OCI-LY3 (cell line): ENCODE results near the gene SNX1.

Source experiments
- H2AFZ ChIP-seq: fragments of 200-600, 300-600 bp; shearing (Covaris generic); 2 replicates; pipeline ENCODE4 v1.6.0; 2014; ENCODE audit warnings: antibody characterized with exemption, low read depth, low read length
- H3K27ac ChIP-seq: fragments of 200-600, 300-600 bp; sonication (generic); 2 replicates; pipeline ENCODE4 v1.5.1; 2014; ENCODE audit warnings: mild to moderate bottlenecking, low read length, moderate library complexity, mixed read lengths
- H3K27me3 ChIP-seq: fragments of 200-600, 300-600 bp; sonication (generic); 2 replicates; pipeline ENCODE4 v1.6.1; 2014; ENCODE audit warnings: low read depth, low read length, mixed read lengths
- H3K36me3 ChIP-seq: fragments of 200-600, 300-600 bp; sonication (generic); replicated peaks from 2 replicates; pipeline ENCODE3; 2014; ENCODE audit warnings: low read depth, low read length, mixed read lengths
- H3K4me1 ChIP-seq: fragments of 300-600, 200-600 bp; sonication (generic); 2 replicates; pipeline ENCODE4 v1.6.1; 2014; ENCODE audit warnings: low read length, mixed read lengths
- H3K4me2 ChIP-seq: fragments of 200-600, 300-600 bp; sonication (generic); 2 replicates; pipeline ENCODE4 v1.6.1; 2014; ENCODE audit warnings: low read length, mixed read lengths
- H3K4me3 ChIP-seq: fragments of 300-600, 200-600 bp; sonication (generic); 2 replicates; pipeline ENCODE4 v1.5.1; 2014; ENCODE audit warnings: antibody characterized with exemption, mild to moderate bottlenecking, low read length, moderate library complexity
- H3K79me2 ChIP-seq: fragments of 300-600, 200-600 bp; shearing (Covaris generic); 2 replicates; pipeline ENCODE4 v1.6.1; 2014; ENCODE audit warnings: mild to moderate bottlenecking, low read length, mixed read lengths
- H3K9ac ChIP-seq: fragments of 300-600, 200-600 bp; shearing (Covaris generic); 2 replicates; pipeline ENCODE4 v1.6.0; 2014; ENCODE audit warnings: mild to moderate bottlenecking, low read length, moderate library complexity
- H3K9me3 ChIP-seq: fragments of 200-600, 300-600 bp; shearing (Covaris generic); 2 replicates; pipeline ENCODE4 v1.6.1; 2014; ENCODE audit warnings: low read length, mixed read lengths; ENCODE audit not compliant: insufficient read depth
- H4K20me1 ChIP-seq: fragments of 200-600, 300-600 bp; sonication (generic); 2 replicates; pipeline ENCODE4 v1.6.1; 2016; ENCODE audit warnings: low read length, mixed read lengths; ENCODE audit not compliant: insufficient read depth
- EZH2phosphoT487 ChIP-seq: fragments of 200-600 bp; shearing (Covaris generic); IDR thresholded peaks from 2 replicates; pipeline ENCODE4 v1.6.1; 2018; ENCODE audit warnings: antibody characterized with exemption, mixed run types, low read depth
- TF ChIP-seq, protein P1 (sequence below): fragments of 200-600, 300-600 bp; sonication (generic); IDR thresholded peaks from 2 replicates; pipeline ENCODE4 v1.5.1; 2014; ENCODE audit warnings: antibody characterized with exemption, low read length, low read depth

The SNX1 gene

DNA sequence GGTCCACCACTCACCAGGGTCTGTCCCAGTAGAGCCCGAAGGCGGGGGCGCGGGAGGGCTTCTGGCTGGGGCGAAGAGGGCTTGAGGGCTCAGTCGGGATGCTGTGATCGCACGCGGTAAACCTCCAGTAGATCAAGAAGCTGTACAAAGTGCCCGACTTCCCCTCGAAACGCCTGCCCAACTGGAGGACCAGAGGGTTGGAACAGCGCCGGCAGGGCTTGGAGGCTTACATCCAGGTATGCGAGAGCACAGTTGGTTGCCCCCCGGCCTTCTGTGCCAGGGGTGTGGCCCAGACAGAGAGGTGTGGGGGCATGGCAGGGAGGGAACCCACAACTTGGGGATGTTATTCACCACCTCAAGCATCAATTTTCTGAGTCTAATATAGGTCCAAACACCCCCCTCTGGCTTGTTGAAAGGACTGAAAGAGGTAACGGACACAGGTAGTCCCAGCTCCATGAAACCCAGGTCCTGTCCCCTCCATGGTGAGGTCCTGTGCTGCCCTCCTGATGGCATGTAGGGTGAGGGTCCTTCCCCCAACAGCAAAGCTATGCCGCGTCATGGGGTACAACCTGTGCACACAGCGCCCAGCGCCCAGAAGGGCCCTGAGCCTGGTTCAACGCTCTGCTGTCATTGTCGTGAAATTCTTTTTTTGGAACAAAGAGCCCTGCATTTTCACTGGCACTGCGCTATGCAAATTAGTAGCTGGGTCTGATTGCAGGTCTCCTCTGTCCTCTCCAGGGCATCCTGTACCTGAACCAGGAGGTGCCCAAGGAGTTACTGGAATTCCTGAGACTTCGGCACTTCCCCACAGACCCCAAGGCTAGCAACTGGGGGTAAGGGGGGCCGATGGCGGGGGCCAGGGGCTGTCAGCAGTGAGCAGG lies 57.0 kb downstream of the SNX1 start:
- H3K27ac ChIP-seq = peak overlapping the region; percentile 45
- peak overlapping the region; percentile 71 for H3K9ac ChIP-seq
- H3K4me1 ChIP-seq = peaks cover 35% of the 10 kb centered on the region
- H4K20me1 ChIP-seq = peaks cover 23% of the 10 kb centered on the region
- H3K36me3 ChIP-seq = peaks cover 30% of the 10 kb centered on the region
- no peaks in the 10 kb centered on the region for H3K27me3 ChIP-seq
- TF ChIP-seq, protein P1, sequence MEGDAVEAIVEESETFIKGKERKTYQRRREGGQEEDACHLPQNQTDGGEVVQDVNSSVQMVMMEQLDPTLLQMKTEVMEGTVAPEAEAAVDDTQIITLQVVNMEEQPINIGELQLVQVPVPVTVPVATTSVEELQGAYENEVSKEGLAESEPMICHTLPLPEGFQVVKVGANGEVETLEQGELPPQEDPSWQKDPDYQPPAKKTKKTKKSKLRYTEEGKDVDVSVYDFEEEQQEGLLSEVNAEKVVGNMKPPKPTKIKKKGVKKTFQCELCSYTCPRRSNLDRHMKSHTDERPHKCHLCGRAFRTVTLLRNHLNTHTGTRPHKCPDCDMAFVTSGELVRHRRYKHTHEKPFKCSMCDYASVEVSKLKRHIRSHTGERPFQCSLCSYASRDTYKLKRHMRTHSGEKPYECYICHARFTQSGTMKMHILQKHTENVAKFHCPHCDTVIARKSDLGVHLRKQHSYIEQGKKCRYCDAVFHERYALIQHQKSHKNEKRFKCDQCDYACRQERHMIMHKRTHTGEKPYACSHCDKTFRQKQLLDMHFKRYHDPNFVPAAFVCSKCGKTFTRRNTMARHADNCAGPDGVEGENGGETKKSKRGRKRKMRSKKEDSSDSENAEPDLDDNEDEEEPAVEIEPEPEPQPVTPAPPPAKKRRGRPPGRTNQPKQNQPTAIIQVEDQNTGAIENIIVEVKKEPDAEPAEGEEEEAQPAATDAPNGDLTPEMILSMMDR = no peak
- no peak for TF ChIP-seq EZH2phosphoT487
- H3K4me2 ChIP-seq = peak overlapping the region; percentile 89
- peak overlapping the region; percentile 85 for H3K4me3 ChIP-seq
- no peaks in the 10 kb centered on the region for H3K9me3 ChIP-seq
- no peak overlapping the region for H2AFZ ChIP-seq
- no peaks in the 10 kb centered on the region; the same call in 1 of the 2 replicates for H3K79me2 ChIP-seq

- Histone ChIP-seq H3K4me3 (peak overlapping the region; percentile 85), H3K9ac (peak overlapping the region; percentile 71; the same call in 1 of the 2 replicates), H3K27me3 (no peaks in the 10 kb centered on the region)
These were observed 57.9 kb downstream of the SNX1 start for GRCh38 chr15:64153480-64154367.

GRCh38 chr15:64155802-64156651 lies 60.2 kb downstream of the SNX1 start:
- H3K79me2 ChIP-seq = peaks cover 25% of the 10 kb centered on the region
- H3K4me2 ChIP-seq = no peak overlapping the region
- no peak overlapping the region for H3K27ac ChIP-seq
- H3K4me1 ChIP-seq = peaks cover 18% of the 10 kb centered on the region
- TF ChIP-seq, protein P1 = no peak
- no peak for TF ChIP-seq EZH2phosphoT487
- peaks cover 35% of the 10 kb centered on the region for H4K20me1 ChIP-seq
- no peak overlapping the region for H2AFZ ChIP-seq
- peaks cover 55% of the 10 kb centered on the region for H3K36me3 ChIP-seq
- no peak overlapping the region for H3K4me3 ChIP-seq
- no peak overlapping the region for H3K9ac ChIP-seq
- no peaks in the 10 kb centered on the region for H3K9me3 ChIP-seq
- H3K27me3 ChIP-seq = no peaks in the 10 kb centered on the region

More at GRCh38 chr15:64153480-64154367, 57.9 kb downstream of the SNX1 start:
- Histone ChIP-seq H3K9me3 (no peaks in the 10 kb centered on the region), H3K4me2 (peak overlapping the region; percentile 89), H3K4me1 (peaks cover 35% of the 10 kb centered on the region), H2AFZ (no peak overlapping the region), H4K20me1 (peaks cover 31% of the 10 kb centered on the region), H3K27ac (peak overlapping the region; percentile 45), H3K79me2 (peaks cover 8% of the 10 kb centered on the region), H3K36me3 (peaks cover 39% of the 10 kb centered on the region)
- no peak for TF ChIP-seq EZH2phosphoT487
- TF ChIP-seq, protein P1 = peak; percentile 92
